Measurements from ENCODE around the gene PRSS57.
"Not testable (repeated sequence)": the region's sequence is repeated elsewhere in the genome, so short reads cannot be mapped to it uniquely, and the experiment has no call there.

Gene PRSS57

DNA sequence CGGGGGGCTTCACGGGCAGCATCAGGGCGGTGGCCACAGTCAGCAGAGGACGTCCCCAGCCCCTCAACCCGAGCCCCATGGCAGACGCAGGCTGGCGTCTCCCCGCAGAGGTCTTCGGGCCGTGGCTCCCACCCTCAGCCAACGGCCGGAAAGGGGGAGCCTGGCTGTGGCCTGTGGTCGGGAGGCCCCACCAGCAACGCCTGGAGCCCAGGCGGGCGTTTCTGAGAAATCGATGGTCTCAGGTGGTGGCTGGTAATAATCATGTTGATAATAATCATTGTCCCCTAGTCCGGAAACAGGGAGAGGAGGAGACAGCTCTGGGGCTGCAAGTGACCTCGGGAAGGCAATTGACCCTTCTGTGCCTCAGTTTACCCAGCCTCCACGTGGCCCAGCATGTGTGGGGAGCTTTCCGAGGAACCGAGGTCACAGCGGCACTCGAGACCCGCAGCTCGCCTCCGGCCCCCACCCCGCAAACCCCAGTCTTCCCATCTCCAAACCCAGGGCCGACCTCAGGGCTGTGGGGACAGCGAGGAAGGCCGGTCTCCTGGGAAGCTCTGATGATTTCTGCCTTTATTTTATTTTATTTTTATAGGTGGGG, at the start of gene PRSS57:
TSS of gene PRSS57 (minus strand) at position 101 of the 598 bp plus-strand sequence. CDS start at position 79, 22 bp downstream.
- no peak for TF ChIP-seq GATA1 (IDR thresholded peaks at IDR 0.05; ENCODE audit: low read depth, low read length)
- no peak for TF ChIP-seq POLR2A (IDR thresholded peaks at IDR 0.05; ENCODE audit: low read length)
- no peak for DNase-seq

DNA sequence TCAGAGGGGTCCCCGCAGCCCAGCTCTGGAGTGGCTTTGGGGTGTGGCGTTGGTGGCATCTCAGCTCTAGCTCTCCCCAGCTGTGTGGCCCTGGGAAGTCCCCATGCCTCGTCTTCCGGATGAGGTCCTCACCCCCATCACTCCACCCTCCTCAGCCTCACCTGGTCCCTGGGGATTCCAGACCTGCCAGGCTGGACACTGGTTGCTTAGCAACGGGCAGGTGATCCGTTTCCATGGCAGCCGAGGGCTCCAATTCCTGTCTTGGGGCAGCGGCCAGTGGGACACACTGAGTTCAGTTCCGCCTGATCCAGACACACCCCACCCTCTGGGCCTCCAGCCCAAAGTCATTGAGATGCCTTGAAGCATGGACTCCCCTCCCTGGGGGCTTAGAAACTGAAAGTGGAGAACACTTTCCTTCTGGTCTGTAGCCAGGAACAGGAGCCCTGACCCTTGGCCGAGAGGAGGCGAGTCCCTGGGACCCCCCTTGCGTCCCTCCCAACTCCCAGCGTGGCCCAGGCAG, 48.0 kb upstream of the PRSS57 start:
- no peak for TF ChIP-seq POLR2A (IDR thresholded peaks at IDR 0.05; ENCODE audit: low read length)
- no peak for TF ChIP-seq GATA1 (IDR thresholded peaks at IDR 0.05; ENCODE audit: low read depth, low read length)
- DNase-seq, result no peak

DNA sequence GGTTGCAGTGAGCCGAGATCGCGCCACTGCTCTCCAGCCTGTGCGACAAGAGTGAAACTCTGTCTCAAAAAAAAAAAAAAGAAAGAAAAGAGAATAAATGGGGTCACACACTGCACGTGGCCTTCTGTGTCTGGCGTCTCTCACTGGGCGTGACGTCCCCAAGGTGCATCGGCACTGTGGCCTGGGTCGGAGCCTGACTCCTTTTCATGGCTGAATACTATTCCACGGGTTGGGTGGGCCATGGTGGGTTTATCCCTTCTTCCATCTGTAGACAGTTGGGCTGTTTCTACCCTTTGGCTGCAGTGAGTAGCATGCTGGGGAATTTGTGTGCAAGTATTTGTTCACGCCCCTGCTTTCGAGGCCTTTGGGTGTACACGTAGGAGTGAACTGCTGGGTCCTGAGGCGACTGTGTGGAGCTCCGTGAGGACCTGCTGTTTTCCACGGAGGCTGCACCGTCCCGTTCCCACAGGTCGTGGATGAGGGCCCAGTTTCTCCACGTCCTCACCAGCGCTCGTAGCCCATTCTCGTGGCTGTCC, 47.4 kb upstream of the PRSS57 start:
- DNase-seq, result no peak
- TF ChIP-seq GATA1 (IDR thresholded peaks at IDR 0.05; ENCODE audit: low read depth, low read length) (no peak), POLR2A (IDR thresholded peaks at IDR 0.05; ENCODE audit: low read length) (no peak)

DNA sequence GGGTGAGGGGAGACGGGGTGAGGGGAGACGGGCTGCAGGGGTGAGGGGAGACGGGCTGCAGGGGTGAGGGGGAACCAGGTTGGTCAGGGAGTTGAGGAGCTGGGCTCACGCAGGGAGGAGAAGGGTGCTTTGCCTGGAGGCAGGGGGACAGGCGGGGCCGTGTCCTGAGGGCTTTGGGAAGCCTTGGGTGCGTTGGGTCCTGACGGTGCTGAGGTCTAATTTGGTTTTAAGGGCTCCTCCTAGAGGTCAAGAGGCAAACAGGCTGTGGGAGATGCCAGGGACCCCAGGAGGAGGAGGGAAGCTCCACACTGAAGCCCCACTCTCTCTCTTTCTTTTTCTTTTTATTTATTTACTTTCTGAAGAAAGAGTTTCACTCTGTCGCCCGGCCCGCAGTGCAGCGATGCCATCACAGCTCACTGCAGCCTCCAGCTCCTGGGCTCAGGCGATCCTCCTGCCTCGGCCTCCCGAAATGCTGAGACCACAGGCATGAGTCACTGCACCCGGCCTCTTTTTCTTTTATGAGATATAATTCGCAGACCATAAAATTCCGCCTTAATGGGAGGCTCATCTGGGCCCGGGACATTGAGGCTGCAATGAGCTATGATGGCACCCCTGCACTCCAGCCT, 46.4 kb upstream of the PRSS57 start:
- TF ChIP-seq POLR2A (IDR thresholded peaks at IDR 0.05; ENCODE audit: low read length), result no peak
- TF ChIP-seq GATA1 (IDR thresholded peaks at IDR 0.05; ENCODE audit: low read depth, low read length), result no peak
- peak; percentile 57 to 66 for DNase-seq

DNA sequence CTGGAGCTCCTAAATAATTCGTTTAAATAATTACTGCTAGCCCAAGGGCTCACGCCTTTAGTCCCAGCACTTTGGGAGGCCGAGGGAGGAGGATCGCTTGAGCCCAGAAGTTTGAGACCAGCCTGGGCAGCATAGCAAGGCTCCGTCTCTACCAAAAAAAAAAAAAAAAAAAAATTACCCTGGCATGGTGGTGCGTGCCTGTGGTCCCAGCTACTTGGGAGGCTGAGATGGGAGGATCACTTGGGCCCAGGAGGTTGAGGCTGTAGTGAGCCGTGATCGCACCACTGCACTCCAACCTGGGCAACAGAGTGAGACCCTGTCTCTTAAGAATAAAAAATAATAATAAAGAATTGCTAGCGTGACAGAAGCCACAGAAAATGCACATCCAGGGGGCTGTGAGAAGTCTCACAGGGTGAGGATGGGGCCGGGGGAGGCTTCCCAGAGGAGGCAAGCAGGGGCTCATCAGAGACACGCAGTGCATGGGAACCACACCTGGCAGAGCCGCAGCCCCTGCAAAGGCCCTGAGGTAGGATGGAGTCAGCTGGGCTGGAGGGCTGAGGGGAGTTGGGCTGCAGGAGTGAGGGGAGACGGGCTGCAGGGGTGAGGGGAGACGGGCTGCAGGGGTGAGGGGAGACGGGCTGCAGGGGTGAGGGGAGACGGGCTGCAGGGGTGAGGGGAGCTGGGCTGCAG, 45.7 kb upstream of the PRSS57 start:
- not testable (repeated sequence) for DNase-seq

DNA sequence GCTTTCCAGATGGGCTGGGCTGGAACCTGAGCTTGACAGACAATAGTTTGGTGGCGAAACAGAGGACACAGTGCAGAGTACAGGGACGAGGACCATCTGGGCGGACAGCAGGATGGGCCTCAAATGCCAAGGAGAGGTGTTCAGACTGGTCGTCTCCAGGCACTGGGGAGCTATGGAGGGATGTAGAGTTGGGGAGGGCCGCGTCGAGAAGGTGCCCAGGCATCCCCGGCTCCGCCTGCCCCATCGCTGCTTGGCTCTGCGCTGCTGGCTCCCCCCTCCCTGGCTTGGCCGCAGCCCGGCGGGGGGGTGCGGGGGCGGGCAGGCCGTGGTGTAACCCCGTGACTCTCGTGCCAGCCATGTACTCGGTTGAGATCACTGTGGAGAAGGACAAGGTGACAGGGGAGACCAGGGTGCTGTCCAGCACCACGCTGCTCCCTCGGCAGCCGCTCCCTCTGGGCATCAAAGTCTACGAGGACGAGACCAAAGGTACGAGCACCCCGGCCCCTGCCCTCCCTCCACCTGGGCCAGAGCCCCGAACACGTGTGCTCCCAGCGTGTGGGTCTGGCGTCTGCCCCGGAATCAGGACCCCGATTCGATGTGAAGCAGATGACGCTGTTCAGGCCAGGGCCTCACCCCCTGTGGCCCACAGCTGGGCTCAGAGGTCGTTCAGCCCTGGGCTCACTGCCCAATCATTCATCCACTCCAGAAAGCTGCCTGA, 44.9 kb upstream of the PRSS57 start:
- no peak for DNase-seq
- TF ChIP-seq POLR2A (IDR thresholded peaks at IDR 0.05; ENCODE audit: low read length) (no peak), GATA1 (IDR thresholded peaks at IDR 0.05; ENCODE audit: low read depth, low read length) (no peak)

DNA sequence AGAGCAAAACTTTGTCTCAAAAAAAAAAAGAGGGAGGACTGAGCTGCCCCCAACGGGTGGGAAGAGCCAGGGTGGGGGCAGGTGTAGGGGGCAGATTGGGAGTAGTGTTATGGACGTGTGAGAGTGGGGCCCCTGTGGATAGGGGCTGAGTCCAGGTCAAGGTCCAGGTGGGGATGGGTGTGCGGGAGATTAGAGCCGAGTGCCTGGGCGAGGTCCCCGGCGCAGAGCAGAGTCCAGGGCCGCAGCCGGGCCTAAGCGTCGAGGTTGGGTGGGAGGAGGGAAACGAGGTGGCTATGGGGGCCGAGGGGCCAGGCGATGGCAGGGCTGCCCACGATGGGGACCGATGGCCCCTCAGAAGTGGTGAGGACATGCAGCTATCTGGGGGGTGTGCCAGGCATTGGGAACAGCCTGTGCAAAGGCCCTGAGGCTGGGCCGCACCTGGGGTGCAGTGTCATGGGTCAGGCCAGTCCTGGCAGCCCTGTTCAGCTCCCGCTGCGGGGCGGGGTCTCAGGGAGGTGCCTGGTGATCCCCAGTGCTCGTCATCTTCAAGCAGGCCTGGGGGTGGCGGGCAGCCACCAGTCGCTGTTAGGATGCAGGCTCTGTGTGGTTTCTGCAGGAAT, 43.4 kb upstream of the PRSS57 start:
- TF ChIP-seq GATA1 (IDR thresholded peaks at IDR 0.05; ENCODE audit: low read depth, low read length) (no peak), POLR2A (IDR thresholded peaks at IDR 0.05; ENCODE audit: low read length) (no peak)
- DNase-seq, result no peak

DNA sequence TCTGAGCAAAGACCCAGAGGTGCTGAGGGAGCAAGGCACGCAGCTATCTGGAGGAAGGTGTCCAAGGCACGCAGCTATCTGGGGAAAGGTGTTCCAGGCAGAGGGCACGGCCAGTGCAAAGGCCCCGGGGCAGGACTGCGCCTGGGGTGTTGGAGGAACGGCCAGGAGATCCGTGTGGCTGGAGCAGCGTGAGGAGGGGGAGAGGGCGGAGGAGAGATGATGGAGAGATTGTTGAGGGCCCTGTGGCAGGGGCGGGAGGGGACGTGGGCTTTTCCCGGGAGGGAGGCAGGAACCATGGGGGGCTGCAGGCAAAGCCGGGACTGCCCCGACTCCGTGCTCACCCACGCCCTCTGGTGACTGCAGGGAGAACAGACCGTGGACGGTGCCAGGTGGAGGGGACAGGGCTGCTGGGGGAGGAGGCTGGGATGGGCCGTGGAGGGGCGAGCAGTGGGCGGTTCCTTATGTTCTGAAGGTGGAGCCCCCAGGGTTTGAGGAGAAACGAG, 42.4 kb upstream of the PRSS57 start:
- TF ChIP-seq POLR2A (IDR thresholded peaks at IDR 0.05; ENCODE audit: low read length) (no peak), GATA1 (IDR thresholded peaks at IDR 0.05; ENCODE audit: low read depth, low read length) (no peak)
- peak; percentile 53 to 64 for DNase-seq

DNA sequence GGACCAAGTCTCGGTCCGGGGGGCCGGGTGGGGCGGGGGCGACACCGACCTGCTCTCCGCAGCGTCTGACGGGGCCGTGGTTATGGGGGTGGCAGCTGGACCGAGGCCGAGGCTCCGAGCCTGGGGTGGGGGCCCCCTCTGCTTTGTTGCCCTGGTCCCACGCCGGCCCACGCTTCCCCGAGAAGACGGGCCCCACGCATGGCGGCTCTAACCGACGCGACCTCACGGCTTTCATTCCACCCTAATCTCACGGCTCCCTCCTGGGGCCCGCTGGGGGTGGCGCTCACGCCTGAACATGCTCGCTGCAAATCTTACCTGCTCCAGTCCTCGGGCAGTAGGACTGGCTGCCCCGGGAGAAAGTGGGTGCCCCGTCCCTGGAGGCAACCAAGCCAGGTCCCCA, 40.9 kb upstream of the PRSS57 start:
- TF ChIP-seq GATA1 (IDR thresholded peaks at IDR 0.05; ENCODE audit: low read depth, low read length), result no peak
- TF ChIP-seq POLR2A (IDR thresholded peaks at IDR 0.05; ENCODE audit: low read length), result no peak
- DNase-seq, result no peak

DNA sequence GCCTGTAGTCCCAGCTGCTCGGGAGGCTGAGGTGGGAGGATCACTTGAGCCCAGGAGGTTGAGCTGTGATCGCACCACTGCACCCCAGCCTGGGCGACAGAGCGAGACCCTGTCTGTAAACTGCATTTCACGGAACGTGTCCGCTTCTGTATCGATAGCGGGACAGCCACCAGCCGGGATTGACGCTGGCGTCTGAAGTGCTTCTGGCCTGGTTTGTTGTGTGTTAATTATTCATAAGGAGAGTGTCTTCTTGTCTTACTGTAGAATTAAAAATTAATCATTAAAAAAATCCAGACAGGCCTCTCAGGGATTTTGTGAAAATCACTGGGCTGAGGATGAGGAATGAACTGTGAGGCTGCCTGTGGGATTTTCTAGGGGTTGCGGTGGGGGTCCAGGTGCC, 39.5 kb upstream of the PRSS57 start:
- no peak for DNase-seq
- TF ChIP-seq POLR2A (IDR thresholded peaks at IDR 0.05; ENCODE audit: low read length) (no peak), GATA1 (IDR thresholded peaks at IDR 0.05; ENCODE audit: low read depth, low read length) (no peak)

DNA sequence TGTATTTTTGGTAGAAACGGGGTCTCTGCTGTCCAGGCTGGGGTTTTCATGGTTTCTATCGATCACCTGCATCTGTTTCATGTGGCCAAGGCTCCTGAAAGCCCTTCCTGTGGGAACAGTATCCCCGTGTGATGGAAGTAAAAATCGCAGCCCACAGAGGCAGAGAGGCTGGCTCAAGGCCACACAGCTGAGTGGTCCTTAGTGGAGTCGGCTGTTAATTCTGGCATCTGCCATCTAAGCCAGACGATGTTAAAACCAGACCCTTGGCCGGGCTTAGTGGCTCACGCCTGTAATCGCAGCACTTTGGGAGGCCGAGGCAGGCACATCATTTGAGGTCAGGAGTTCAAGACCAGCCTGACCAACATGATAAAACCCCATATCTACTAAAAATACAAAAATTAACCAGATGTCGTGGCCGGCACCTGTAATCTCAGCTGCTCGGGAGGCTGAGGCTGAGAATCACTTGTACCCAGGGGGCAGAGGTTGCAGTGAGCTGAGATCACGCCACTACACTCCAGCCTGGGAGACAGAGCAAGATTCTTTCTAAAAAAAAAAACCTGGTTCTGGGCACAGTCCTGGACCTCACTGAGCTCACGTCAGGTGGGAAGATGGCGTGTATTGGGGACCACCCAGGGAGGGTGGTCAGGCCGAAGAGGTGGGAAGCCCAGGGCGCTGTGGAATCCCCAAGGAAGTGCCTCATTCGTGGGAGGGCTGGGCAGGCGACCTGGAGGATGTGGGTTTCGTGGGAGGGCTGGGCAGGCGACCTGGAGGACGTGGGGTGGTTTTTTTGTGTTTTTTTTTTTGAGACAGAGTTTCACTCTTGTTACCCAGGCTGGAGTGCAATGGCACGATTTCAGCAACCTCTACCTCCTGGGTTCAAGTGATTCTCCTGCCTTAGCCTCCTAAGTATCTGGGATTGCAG, 37.2 kb upstream of the PRSS57 start:
- TF ChIP-seq GATA1 (IDR thresholded peaks at IDR 0.05; ENCODE audit: low read depth, low read length) (no peak), POLR2A (IDR thresholded peaks at IDR 0.05; ENCODE audit: low read length) (no peak)

DNA sequence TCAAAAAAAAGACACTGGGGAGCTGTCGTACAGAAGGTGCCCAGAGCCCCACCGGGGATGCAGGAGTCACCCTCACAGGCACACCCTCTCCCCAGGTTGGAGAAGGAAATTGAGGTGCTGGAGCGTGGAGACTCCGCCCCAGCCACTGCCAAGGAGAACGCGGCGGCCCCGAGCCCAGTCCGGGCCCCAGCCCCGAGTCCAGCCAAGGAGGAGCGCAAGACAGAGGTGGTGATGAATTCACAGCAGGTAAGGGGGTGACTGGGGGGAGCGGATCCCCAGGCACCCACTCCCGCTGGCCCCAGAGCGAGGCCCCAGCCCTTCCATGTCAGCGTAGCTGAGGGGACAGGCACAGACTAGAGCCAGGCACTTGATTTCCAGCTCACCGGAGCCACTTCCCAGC, 35.7 kb upstream of the PRSS57 start:
- TF ChIP-seq POLR2A (IDR thresholded peaks at IDR 0.05; ENCODE audit: low read length) (no peak), GATA1 (IDR thresholded peaks at IDR 0.05; ENCODE audit: low read depth, low read length) (no peak)
- DNase-seq, result no peak

More for the DNA sequence above, 37.2 kb upstream of the PRSS57 start:
- no peak for DNase-seq

All from erythroblast (primary cell).